ENCODE results near the gene CUBN.

CUBN gene

GRCh38 chr10:17109475-17110207 is 20.0 kb downstream of the CUBN start:
- no peak overlapping the region for H3K4me3 ChIP-seq (ENCODE audit: low read depth, low read length)
- peak; percentile 24 for DNase-seq (ENCODE audit: low read depth, low spot score)
- CTCF ChIA-PET = no interaction called here
- TF ChIP-seq, protein P1, sequence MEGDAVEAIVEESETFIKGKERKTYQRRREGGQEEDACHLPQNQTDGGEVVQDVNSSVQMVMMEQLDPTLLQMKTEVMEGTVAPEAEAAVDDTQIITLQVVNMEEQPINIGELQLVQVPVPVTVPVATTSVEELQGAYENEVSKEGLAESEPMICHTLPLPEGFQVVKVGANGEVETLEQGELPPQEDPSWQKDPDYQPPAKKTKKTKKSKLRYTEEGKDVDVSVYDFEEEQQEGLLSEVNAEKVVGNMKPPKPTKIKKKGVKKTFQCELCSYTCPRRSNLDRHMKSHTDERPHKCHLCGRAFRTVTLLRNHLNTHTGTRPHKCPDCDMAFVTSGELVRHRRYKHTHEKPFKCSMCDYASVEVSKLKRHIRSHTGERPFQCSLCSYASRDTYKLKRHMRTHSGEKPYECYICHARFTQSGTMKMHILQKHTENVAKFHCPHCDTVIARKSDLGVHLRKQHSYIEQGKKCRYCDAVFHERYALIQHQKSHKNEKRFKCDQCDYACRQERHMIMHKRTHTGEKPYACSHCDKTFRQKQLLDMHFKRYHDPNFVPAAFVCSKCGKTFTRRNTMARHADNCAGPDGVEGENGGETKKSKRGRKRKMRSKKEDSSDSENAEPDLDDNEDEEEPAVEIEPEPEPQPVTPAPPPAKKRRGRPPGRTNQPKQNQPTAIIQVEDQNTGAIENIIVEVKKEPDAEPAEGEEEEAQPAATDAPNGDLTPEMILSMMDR (IDR thresholded peaks at IDR 0.05; ENCODE audit: insufficient read depth, low read length, missing control alignments) = no peak
- POLR2A ChIA-PET = no interaction called here

DNA sequence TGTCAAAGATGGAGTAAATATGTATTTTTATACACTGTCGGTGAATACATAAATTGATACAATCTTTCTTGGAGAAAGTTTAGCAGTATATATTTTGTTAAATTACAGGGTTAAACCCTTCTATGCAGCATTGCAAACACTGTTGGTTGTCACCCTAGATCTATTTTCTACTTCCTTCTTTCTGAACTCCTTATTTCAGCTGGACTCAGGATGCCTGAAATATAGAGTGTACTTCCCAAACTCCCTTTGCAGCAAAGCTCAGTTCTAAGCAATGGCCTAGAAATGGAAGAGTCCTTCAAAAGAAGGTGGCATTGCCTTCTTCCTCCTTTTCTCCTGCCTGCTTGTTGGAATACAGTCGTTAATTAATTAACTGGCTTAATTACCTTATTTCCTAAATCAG is 20.6 kb downstream of the CUBN start:
- no peak for DNase-seq (ENCODE audit: low read depth, low spot score)
- TF ChIP-seq, protein P1 (IDR thresholded peaks at IDR 0.05; ENCODE audit: insufficient read depth, low read length, missing control alignments) = no peak
- no peak overlapping the region for H3K4me3 ChIP-seq (ENCODE audit: low read depth, low read length)
- ChIA-PET POLR2A (no interaction called here), CTCF (interaction anchor here (2.0 kb wide), 1 partner anchor 11 kb away, joined by 5 read pairs; no protein-coding TSS in a partner anchor)

DNA sequence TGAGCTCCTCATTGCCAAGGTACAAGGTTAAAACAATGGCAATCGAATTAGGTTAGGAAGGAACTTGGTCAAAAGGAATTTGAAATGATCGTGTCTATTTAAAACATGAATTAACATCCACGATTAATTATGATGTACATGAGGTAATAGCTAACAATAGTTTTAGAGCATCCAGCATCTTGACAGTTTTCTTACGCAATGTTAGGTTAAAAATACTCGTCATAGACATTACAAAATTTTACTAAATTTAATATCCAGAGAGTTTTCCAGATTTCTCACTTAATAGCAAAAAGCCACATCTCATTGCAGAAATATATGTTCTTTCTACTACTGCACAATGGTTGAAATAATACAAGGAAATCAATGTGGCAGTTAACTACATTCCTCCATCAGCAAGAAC is 22.6 kb downstream of the CUBN start:
- CTCF ChIA-PET = interaction anchor here (2.0 kb wide), 1 partner anchor 9 kb away, joined by 5 read pairs; no protein-coding TSS in a partner anchor
- DNase-seq (ENCODE audit: low read depth, low spot score) = no peak
- TF ChIP-seq, protein P1 (IDR thresholded peaks at IDR 0.05; ENCODE audit: insufficient read depth, low read length, missing control alignments) = no peak
- H3K4me3 ChIP-seq (ENCODE audit: low read depth, low read length) = no peak overlapping the region
- POLR2A ChIA-PET = no interaction called here

GRCh38 chr10:17101910-17102266 is 27.7 kb downstream of the CUBN start:
- ChIA-PET CTCF (no interaction called here), POLR2A (no interaction called here)
- no peak overlapping the region for H3K4me3 ChIP-seq (ENCODE audit: low read depth, low read length)
- TF ChIP-seq, protein P1 (IDR thresholded peaks at IDR 0.05; ENCODE audit: insufficient read depth, low read length, missing control alignments) = no peak
- no peak for DNase-seq (ENCODE audit: low read depth, low spot score)

DNA sequence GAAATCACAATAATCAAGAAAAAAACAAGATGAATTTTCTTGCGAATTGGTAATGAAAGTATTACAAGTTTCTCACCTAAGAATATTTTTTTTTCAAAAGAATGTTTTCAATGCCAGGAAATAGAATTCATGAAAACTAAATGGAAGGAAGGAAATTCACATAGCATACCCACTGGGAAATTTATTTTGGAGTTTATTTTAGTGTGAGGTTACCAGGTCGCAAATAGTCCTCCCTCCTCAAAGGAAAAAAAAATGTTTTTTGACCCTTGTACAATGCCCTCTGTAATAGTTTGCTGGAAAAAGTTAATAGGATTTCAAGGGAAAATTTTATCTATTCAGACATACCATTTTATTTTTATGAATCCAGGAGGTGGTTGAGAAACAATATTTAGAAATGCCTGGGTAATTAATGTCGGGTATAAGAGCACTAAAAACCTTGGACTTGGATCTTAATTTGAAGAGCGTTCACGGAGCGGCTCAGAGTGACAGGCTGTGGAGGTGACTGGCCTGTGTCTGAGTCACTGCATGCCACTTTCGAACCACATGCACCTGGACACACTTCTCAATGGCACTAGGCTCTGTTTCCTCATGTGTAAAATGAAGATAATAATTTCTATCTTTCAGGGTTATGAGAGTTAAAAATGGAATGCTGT is 28.2 kb downstream of the CUBN start:
- DNase-seq (ENCODE audit: low read depth, low spot score) = no peak
- no peak overlapping the region for H3K4me3 ChIP-seq (ENCODE audit: low read depth, low read length)
- POLR2A ChIA-PET = no interaction called here
- TF ChIP-seq, protein P1 (IDR thresholded peaks at IDR 0.05; ENCODE audit: insufficient read depth, low read length, missing control alignments) = no peak
- CTCF ChIA-PET = no interaction called here

GRCh38 chr10:17100586-17100985 is 29.0 kb downstream of the CUBN start:
- no peak for DNase-seq (ENCODE audit: low read depth, low spot score)
- TF ChIP-seq, protein P1 (IDR thresholded peaks at IDR 0.05; ENCODE audit: insufficient read depth, low read length, missing control alignments) = no peak
- POLR2A ChIA-PET = no interaction called here
- H3K4me3 ChIP-seq (ENCODE audit: low read depth, low read length) = no peak overlapping the region
- CTCF ChIA-PET = no interaction called here

All from AG04449 (cell line).